ENCODE results near the gene GAK.

DNA sequence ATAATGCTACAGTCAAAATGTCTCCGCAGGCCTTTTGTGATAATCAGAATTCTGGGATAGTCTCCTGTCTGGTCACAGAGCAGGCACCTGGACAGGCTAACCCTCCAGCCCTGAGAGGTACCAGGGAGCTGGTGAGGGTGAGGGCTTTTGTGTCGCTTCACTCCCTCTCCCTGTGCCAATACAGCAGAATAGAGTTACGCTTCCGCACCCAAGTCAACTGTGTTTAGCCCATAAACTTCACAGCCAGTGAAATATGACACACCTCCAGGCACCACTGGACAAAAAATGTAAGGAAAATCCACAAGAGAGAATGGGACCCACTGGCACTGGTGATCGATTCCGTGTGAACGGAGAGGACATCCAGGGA is 1.3 kb downstream of the GAK start:
- TF ChIP-seq, protein P1, sequence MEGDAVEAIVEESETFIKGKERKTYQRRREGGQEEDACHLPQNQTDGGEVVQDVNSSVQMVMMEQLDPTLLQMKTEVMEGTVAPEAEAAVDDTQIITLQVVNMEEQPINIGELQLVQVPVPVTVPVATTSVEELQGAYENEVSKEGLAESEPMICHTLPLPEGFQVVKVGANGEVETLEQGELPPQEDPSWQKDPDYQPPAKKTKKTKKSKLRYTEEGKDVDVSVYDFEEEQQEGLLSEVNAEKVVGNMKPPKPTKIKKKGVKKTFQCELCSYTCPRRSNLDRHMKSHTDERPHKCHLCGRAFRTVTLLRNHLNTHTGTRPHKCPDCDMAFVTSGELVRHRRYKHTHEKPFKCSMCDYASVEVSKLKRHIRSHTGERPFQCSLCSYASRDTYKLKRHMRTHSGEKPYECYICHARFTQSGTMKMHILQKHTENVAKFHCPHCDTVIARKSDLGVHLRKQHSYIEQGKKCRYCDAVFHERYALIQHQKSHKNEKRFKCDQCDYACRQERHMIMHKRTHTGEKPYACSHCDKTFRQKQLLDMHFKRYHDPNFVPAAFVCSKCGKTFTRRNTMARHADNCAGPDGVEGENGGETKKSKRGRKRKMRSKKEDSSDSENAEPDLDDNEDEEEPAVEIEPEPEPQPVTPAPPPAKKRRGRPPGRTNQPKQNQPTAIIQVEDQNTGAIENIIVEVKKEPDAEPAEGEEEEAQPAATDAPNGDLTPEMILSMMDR (IDR thresholded peaks at IDR 0.05): no peak
- TF ChIP-seq EZH2phosphoT487 (IDR thresholded peaks at IDR 0.05) (no peak), EZH2 (IDR thresholded peaks at IDR 0.05) (no peak)
